GM18519 (cell line): Measurements from ENCODE around the gene FNDC11.
"Not testable (repeated sequence)": the region's sequence is repeated elsewhere in the genome, so short reads cannot be mapped to it uniquely, and the experiment has no call there.

ENCODE experiments used
- ATAC-seq: cut with Tn5 transposase; IDR thresholded peaks from one replicate; pipeline ENCODE4 v1.9.1; 2021; ENCODE audit warnings: mild to moderate bottlenecking, moderate library complexity; ENCODE audit not compliant: unreplicated experiment, low FRiP score

The FNDC11 gene

GRCh38 chr20:63565021-63565698, 11.2 kb downstream of the FNDC11 start:
- ATAC-seq = no peak

GRCh38 chr20:63565699-63566335, 11.9 kb downstream of the FNDC11 start:
- no peak for ATAC-seq

- ATAC-seq = no peak
Measured at GRCh38 chr20:63566395-63567135, 12.6 kb downstream of the FNDC11 start.

GRCh38 chr20:63567136-63567385, 13.1 kb downstream of the FNDC11 start:
- ATAC-seq = no peak

- ATAC-seq = no peak
Measured at GRCh38 chr20:63567386-63568169, 13.6 kb downstream of the FNDC11 start.

- ATAC-seq = no peak
Measured at GRCh38 chr20:63568170-63568981, 14.4 kb downstream of the FNDC11 start.

GRCh38 chr20:63568986-63569949, 15.3 kb downstream of the FNDC11 start:
- ATAC-seq = no peak

GRCh38 chr20:63570281-63571086, 16.5 kb downstream of the FNDC11 start:
- ATAC-seq = no peak

GRCh38 chr20:63571087-63571478, 17.1 kb downstream of the FNDC11 start:
- not testable (repeated sequence) for ATAC-seq

- ATAC-seq = no peak
Measured at GRCh38 chr20:63572071-63572787, 18.3 kb downstream of the FNDC11 start.

GRCh38 chr20:63572788-63573646, 19.1 kb downstream of the FNDC11 start:
- no peak for ATAC-seq

- no peak for ATAC-seq
Measured at GRCh38 chr20:63573647-63574131, 19.7 kb downstream of the FNDC11 start.

- no peak for ATAC-seq
Measured at GRCh38 chr20:63574156-63574828, 20.3 kb downstream of the FNDC11 start, which contains the start of gene HELZ2. HELZ2 (minus strand) TSS chr20:63574239; CDS start chr20:63572385, 1,854 bp downstream.

- ATAC-seq = no peak
Measured at GRCh38 chr20:63574829-63575743, 21.1 kb downstream of the FNDC11 start.

GRCh38 chr20:63576311-63576710, 22.4 kb downstream of the FNDC11 start:
- ATAC-seq = no peak
